HEK293 (cell line): ENCODE results near the gene RMDN3.

ENCODE experiments used
- CTCF ChIA-PET: fragments of 350-600 bp; formaldehyde crosslinking; extraction: SDS; loops from one replicate; lab custom pipeline; 2021; ENCODE audit warnings: antibody characterized with exemption; lab: Yijun Ruan, JAX
- POLR2A ChIA-PET: fragments of 300-600 bp; formaldehyde crosslinking; extraction: SDS; loops from one replicate; lab custom pipeline; 2020; ENCODE audit warnings: antibody characterized with exemption, inconsistent platforms; lab: Yijun Ruan, JAX
- H3K27ac ChIP-seq: fragments of 200-500 bp; sonication (Bioruptor generic); 2 replicates; pipeline ENCODE4 v1.5.1; 2014; ENCODE audit warnings: low read depth, low read length, control low read depth, inconsistent platforms; ENCODE audit errors: extremely low read depth
- H3K36me3 ChIP-seq, 2 experiments: fragments of 200-500 bp in 1 of 2; sonication (Bioruptor generic) in 1 of 2; 1 replicate in 1 of 2; 2 replicates in 1 of 2; pipeline ENCODE4 v1.5.1; 2014 to 2017; ENCODE audit warnings: inconsistent platforms in 2 of 2, low read length in 2 of 2; ENCODE audit not compliant: control insufficient read depth in 2 of 2, insufficient read depth in 1 of 2
- H3K4me1 ChIP-seq: fragments of 200-500 bp; sonication (Bioruptor generic); 2 replicates; pipeline ENCODE4 v1.5.1; 2014; ENCODE audit warnings: mild to moderate bottlenecking, low read length, inconsistent platforms; ENCODE audit not compliant: control insufficient read depth, insufficient read depth
- H3K4me3 ChIP-seq: 2 replicates; pipeline ENCODE4 v1.5.1; 2011; ENCODE audit warnings: low read depth, mild to moderate bottlenecking, control low read depth, low read length, moderate library complexity
- H3K9me3 ChIP-seq: fragments of 200-500 bp; sonication (Bioruptor generic); 2 replicates; pipeline ENCODE4 v1.5.1; 2014; ENCODE audit warnings: low read depth, low read length, inconsistent platforms; ENCODE audit not compliant: control insufficient read depth, insufficient read depth
- BCL11A ChIP-seq: fragments of 450-650 bp; formaldehyde crosslinking; IDR thresholded peaks from 2 replicates; pipeline ENCODE4 v1.5.1; 2016; ENCODE audit warnings: low read depth, missing biosample characterization, missing genetic modification characterization
- FEZF1 ChIP-seq: fragments of 450-650 bp; formaldehyde crosslinking; IDR thresholded peaks from 2 replicates; pipeline ENCODE4 v1.5.1; 2016; ENCODE audit warnings: missing biosample characterization, missing genetic modification characterization
- GLIS1 ChIP-seq: fragments of 450-650 bp; formaldehyde crosslinking; IDR thresholded peaks from 2 replicates; pipeline ENCODE4 v1.5.1; 2016; ENCODE audit warnings: missing biosample characterization, missing genetic modification characterization
- IKZF3 ChIP-seq: fragments of 450-650 bp; IDR thresholded peaks from 2 replicates; pipeline ENCODE4 v1.5.0; 2018; ENCODE audit warnings: missing biosample characterization, mild to moderate bottlenecking, missing genetic modification characterization, moderate library complexity
- KLF10 ChIP-seq: fragments of 450-650 bp; IDR thresholded peaks from 2 replicates; pipeline ENCODE4 v1.5.1; 2018; ENCODE audit warnings: missing biosample characterization, mild to moderate bottlenecking, missing genetic modification characterization
- KLF9 ChIP-seq: fragments of 450-650 bp; formaldehyde crosslinking; IDR thresholded peaks from 2 replicates; pipeline ENCODE4 v1.5.1; 2016; ENCODE audit warnings: missing biosample characterization, missing genetic modification characterization, low read depth
- PRDM6 ChIP-seq: fragments of 450-650 bp; formaldehyde crosslinking; IDR thresholded peaks from 2 replicates; pipeline ENCODE4 v1.5.1; 2017; ENCODE audit warnings: missing biosample characterization, missing genetic modification characterization
- SP7 ChIP-seq: fragments of 450-650 bp; formaldehyde crosslinking; IDR thresholded peaks from 2 replicates; pipeline ENCODE4 v1.5.1; 2016; ENCODE audit warnings: missing biosample characterization, missing genetic modification characterization
- ZBTB17 ChIP-seq: fragments of 450-650 bp; formaldehyde crosslinking; IDR thresholded peaks from 2 replicates; pipeline ENCODE4 v1.5.1; 2016; ENCODE audit warnings: missing biosample characterization, missing genetic modification characterization
- ZBTB8A ChIP-seq: fragments of 450-650 bp; formaldehyde crosslinking; IDR thresholded peaks from 2 replicates; pipeline ENCODE4 v1.5.1; 2016; ENCODE audit warnings: missing biosample characterization, missing genetic modification characterization
- ZFHX2 ChIP-seq: fragments of 450-650 bp; formaldehyde crosslinking; conservative IDR thresholded peaks from 2 replicates; pipeline ENCODE4 v1.5.1; 2016; ENCODE audit warnings: missing biosample characterization, missing genetic modification characterization
- ZFP69B ChIP-seq: fragments of 450-650 bp; formaldehyde crosslinking; IDR thresholded peaks from 2 replicates; pipeline ENCODE4 v1.5.1; 2016; ENCODE audit warnings: missing biosample characterization, missing genetic modification characterization
- ZNF18 ChIP-seq: fragments of 450-650 bp; formaldehyde crosslinking; IDR thresholded peaks from 2 replicates; pipeline ENCODE4 v1.5.1; 2016; ENCODE audit warnings: missing biosample characterization, missing genetic modification characterization
- ZNF302 ChIP-seq: fragments of 450-650 bp; formaldehyde crosslinking; IDR thresholded peaks from 2 replicates; pipeline ENCODE4 v1.5.1; 2016; ENCODE audit warnings: missing biosample characterization, missing genetic modification characterization, low read depth
- ZNF311 ChIP-seq: fragments of 450-650 bp; formaldehyde crosslinking; IDR thresholded peaks from 2 replicates; pipeline ENCODE4 v1.5.1; 2017; ENCODE audit warnings: missing biosample characterization, missing genetic modification characterization, borderline replicate concordance
- ZNF362 ChIP-seq: fragments of 450-650 bp; formaldehyde crosslinking; IDR thresholded peaks from 2 replicates; pipeline ENCODE4 v1.5.1; 2016; ENCODE audit warnings: missing biosample characterization, missing genetic modification characterization
- ZNF433 ChIP-seq: fragments of 450-650 bp; formaldehyde crosslinking; IDR thresholded peaks from 2 replicates; pipeline ENCODE4 v1.5.1; 2016; ENCODE audit warnings: missing biosample characterization, missing genetic modification characterization, low read depth
- ZNF501 ChIP-seq: fragments of 450-650 bp; formaldehyde crosslinking; IDR thresholded peaks from 2 replicates; pipeline ENCODE4 v1.5.1; 2016; ENCODE audit warnings: missing biosample characterization, missing genetic modification characterization
- ZNF549 ChIP-seq: fragments of 450-650 bp; IDR thresholded peaks from 2 replicates; pipeline ENCODE4 v1.5.1; 2018; ENCODE audit warnings: missing biosample characterization, missing genetic modification characterization, mild to moderate bottlenecking, inconsistent platforms, moderate library complexity
- ZNF555 ChIP-seq: fragments of 450-650 bp; formaldehyde crosslinking; conservative IDR thresholded peaks from 2 replicates; pipeline ENCODE4 v1.5.1; 2017; ENCODE audit warnings: missing biosample characterization, mild to moderate bottlenecking, missing genetic modification characterization, inconsistent platforms
- ZNF600 ChIP-seq: fragments of 450-650 bp; formaldehyde crosslinking; IDR thresholded peaks from 2 replicates; pipeline ENCODE4 v1.5.1; 2016; ENCODE audit warnings: missing biosample characterization, missing genetic modification characterization
- ZNF624 ChIP-seq: fragments of 450-650 bp; formaldehyde crosslinking; IDR thresholded peaks from 2 replicates; pipeline ENCODE4 v1.5.1; 2017; ENCODE audit warnings: missing biosample characterization, missing genetic modification characterization
- ZNF639 ChIP-seq: fragments of 450-650 bp; formaldehyde crosslinking; IDR thresholded peaks from 2 replicates; pipeline ENCODE4 v1.5.1; 2016; ENCODE audit warnings: missing biosample characterization, missing genetic modification characterization
- ZNF654 ChIP-seq: fragments of 450-650 bp; formaldehyde crosslinking; IDR thresholded peaks from 2 replicates; pipeline ENCODE4 v1.5.1; 2016; ENCODE audit warnings: low read depth, missing biosample characterization, missing genetic modification characterization
- ZNF777 ChIP-seq: fragments of 450-650 bp; formaldehyde crosslinking; IDR thresholded peaks from 2 replicates; pipeline ENCODE4 v1.5.1; 2017; ENCODE audit warnings: missing biosample characterization, missing genetic modification characterization, borderline replicate concordance
- ZNF843 ChIP-seq: fragments of 450-650 bp; formaldehyde crosslinking; IDR thresholded peaks from 2 replicates; pipeline ENCODE4 v1.5.1; 2016; ENCODE audit warnings: missing biosample characterization, missing genetic modification characterization
- TF ChIP-seq, protein P1 (sequence below): fragments of 450-650 bp; formaldehyde crosslinking; IDR thresholded peaks from 2 replicates; pipeline ENCODE4 v1.5.1; 2016; ENCODE audit warnings: missing biosample characterization, missing genetic modification characterization

RMDN3 gene

DNA sequence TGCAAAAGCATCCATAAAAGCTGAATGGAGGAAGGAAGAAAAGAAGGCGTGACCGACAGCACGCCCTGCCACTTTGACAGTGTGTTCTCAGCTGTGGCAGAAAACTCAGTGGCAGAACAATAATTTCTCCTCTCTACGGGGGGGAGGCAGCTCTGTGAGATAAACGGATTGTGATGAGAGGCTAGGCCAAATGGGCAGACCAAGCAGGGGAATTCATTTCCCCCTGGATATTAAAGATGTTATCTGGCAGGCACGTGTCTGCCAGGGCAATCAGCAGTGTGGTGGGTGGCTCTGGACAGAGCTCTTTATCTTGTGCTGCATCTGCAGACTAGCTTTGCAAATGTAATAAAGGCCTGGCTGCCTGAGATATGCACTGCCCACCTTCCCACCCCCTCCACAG, 1.9 kb upstream of the RMDN3 start (continued):
- TF ChIP-seq GLIS1 (tag by site-specific recombination): peak; percentile 91
- TF ChIP-seq, protein P1, sequence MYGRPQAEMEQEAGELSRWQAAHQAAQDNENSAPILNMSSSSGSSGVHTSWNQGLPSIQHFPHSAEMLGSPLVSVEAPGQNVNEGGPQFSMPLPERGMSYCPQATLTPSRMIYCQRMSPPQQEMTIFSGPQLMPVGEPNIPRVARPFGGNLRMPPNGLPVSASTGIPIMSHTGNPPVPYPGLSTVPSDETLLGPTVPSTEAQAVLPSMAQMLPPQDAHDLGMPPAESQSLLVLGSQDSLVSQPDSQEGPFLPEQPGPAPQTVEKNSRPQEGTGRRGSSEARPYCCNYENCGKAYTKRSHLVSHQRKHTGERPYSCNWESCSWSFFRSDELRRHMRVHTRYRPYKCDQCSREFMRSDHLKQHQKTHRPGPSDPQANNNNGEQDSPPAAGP (tag by site-specific recombination): peak; percentile 69; the same call in 1 of the 2 replicates
- no peak for TF ChIP-seq ZNF555 (tag by site-specific recombination)
- TF ChIP-seq ZNF600 (tag by site-specific recombination): peak; percentile 76
- TF ChIP-seq ZNF549 (tag by site-specific recombination): no peak
- TF ChIP-seq ZFP69B (tag by site-specific recombination): no peak
- TF ChIP-seq ZNF624 (tag by site-specific recombination): no peak
- TF ChIP-seq ZFHX2: peak; percentile 4; the same call in 1 of the 2 replicates
- 0 out of 2 replicates have a peak, but pooled peaks have one; percentile 27 for TF ChIP-seq KLF10 (tag by site-specific recombination)
- peak; percentile 77 for TF ChIP-seq FEZF1 (tag by site-specific recombination)
- peak; percentile 49; the same call in 1 of the 2 replicates for TF ChIP-seq ZNF843 (tag by site-specific recombination)
- peak; percentile 25; the same call in 1 of the 2 replicates for TF ChIP-seq ZBTB8A
- peak; percentile 28; the same call in 1 of the 2 replicates for TF ChIP-seq KLF9 (tag by site-specific recombination)
- no peak for TF ChIP-seq ZNF654 (tag by site-specific recombination)
- TF ChIP-seq ZNF777 (tag by site-specific recombination): no peak
- 0 out of 2 replicates have a peak, but pooled peaks have one; percentile 65 for TF ChIP-seq ZBTB17 (tag by site-specific recombination)
- peak; percentile 95 for TF ChIP-seq SP7
- no peak for TF ChIP-seq ZNF362
- no peak for TF ChIP-seq BCL11A (tag by site-specific recombination)
- TF ChIP-seq ZNF639 (tag by site-specific recombination): no peak
- TF ChIP-seq IKZF3: 0 out of 2 replicates have a peak, but pooled peaks have one; percentile 43

- Histone ChIP-seq H3K4me1 (no peaks in the 10 kb centered on the region), H3K36me3 (peaks cover 0 to 20% of the 10 kb centered on the region in 2 experiments; a peak in 2 of 3 replicates), H3K9me3 (no peaks in the 10 kb centered on the region), H3K27ac (peak overlapping the region; percentile 93), H3K4me3 (no peak overlapping the region)
- ChIA-PET CTCF (interaction anchor here (0.6 kb wide), 1 partner anchor 89 kb away, joined by 3 read pairs; no protein-coding TSS in a partner anchor), POLR2A (interaction anchor here (1.2 kb wide), 1 partner anchor 61 kb away, joined by 3 read pairs; the partner anchor contains the start of gene RAD51)
- TF ChIP-seq ZNF18 (tag by site-specific recombination) (no peak), ZNF302 (tag by site-specific recombination) (no peak), PRDM6 (tag by site-specific recombination) (peak; percentile 52; the same call in 1 of the 2 replicates), ZNF311 (tag by site-specific recombination) (no peak), ZNF501 (no peak), ZNF433 (tag by site-specific recombination) (no peak)
These were observed 756 bp upstream of the RMDN3 start for GRCh38 chr15:40755812-40756208.
